K562 (cell line): ENCODE data around the gene LEMD1. TPM values are rescaled to one million over a fixed set of nuclear protein-coding genes. Genes with fewer than 3 reads are reported as not detected.

Experiments
- ATAC-seq: fragments of 200-7000 bp; cut with Tn5 transposase; 3 replicates; pipeline ENCODE4 v1.9.1; 2020; ENCODE audit warnings: moderate library complexity
- BruUV-seq: library from RNA; stranded (reverse); fragments of 400-500 nt; replicated peaks from 2 replicates; lab custom pipeline; 2021; lab: Mats Ljungman, UMichigan
- CTCF ChIA-PET: fragments of 300-600 bp; formaldehyde crosslinking; extraction: SDS; loops from one replicate; lab custom pipeline; 2021; ENCODE audit warnings: low intra/inter-chr PET ratio; lab: Yijun Ruan, JAX
- POLR2A ChIA-PET: fragments of 300-600, 350-650 bp; sonication (Branson Sonifier 250); formaldehyde crosslinking; extraction: SDS; loops from one replicate; lab custom pipeline; 2021; ENCODE audit warnings: antibody characterized with exemption, inconsistent platforms; lab: Yijun Ruan, JAX
- DNase-seq, 4 experiments: peaks; one replicate each; pipeline versions ENCODE4 v3.0.0 to v3.0.0-alpha.2; 2011 to 2018; ENCODE audit warnings: low spot score in 3 of 4, mixed read lengths in 3 of 4; ENCODE audit errors: extremely low read depth in 1 of 4
- FAIRE-seq: peaks from 2 replicates; lab custom pipeline; 2011; peaks lifted over from hg19 to GRCh38; lab: Jason Lieb, UNC
- H2AFZ ChIP-seq: 2 replicates; pipeline ENCODE4 v1.6.0; 2011; ENCODE audit warnings: low read depth, low read length, control low read depth, inconsistent platforms
- H3K27ac ChIP-seq: fragments of 200-600 bp; 3 replicates; pipeline ENCODE4 v1.8.0; 2011; ENCODE audit warnings: low read depth, mild to moderate bottlenecking, control low read depth, inconsistent platforms, low read length, moderate library complexity, mixed read lengths; ENCODE audit errors: extremely low read depth
- H3K27me3 ChIP-seq, 2 experiments: fragments of 300-600 bp in 1 of 2; 2 replicates in 1 of 2; 3 replicates in 1 of 2; pipeline versions ENCODE4 v1.6.0 to v1.8.0; 2011; ENCODE audit warnings: inconsistent platforms in 2 of 2, low read length in 2 of 2, mild to moderate bottlenecking in 1 of 2, mixed read lengths in 1 of 2, moderate library complexity in 1 of 2; ENCODE audit not compliant: control insufficient read depth in 2 of 2, insufficient read depth in 2 of 2
- H3K36me3 ChIP-seq: fragments of 300-600 bp; 3 replicates; pipeline ENCODE4 v1.8.0; 2011; ENCODE audit warnings: mild to moderate bottlenecking, low read length, inconsistent platforms; ENCODE audit not compliant: control insufficient read depth, insufficient read depth
- H3K4me1 ChIP-seq, 2 experiments: fragments of 200-600 bp in 1 of 2; replicated peaks in 1 of 2; 2 replicates in 1 of 2; 3 replicates in 1 of 2; pipeline versions ENCODE4 v1.5.1 to v1.8.0; 2011; ENCODE audit warnings: inconsistent platforms in 2 of 2, low read length in 2 of 2, mild to moderate bottlenecking in 1 of 2, mixed read lengths in 1 of 2, moderate library complexity in 1 of 2; ENCODE audit not compliant: control insufficient read depth in 2 of 2, insufficient read depth in 2 of 2
- H3K4me2 ChIP-seq: 2 replicates; pipeline ENCODE4 v1.6.1; 2011; ENCODE audit warnings: low read length, control low read depth, inconsistent platforms, mixed read lengths; ENCODE audit not compliant: insufficient read depth
- H3K4me3 ChIP-seq: fragments of 200-600 bp; sonication (generic), shearing (Covaris generic); 2 replicates; pipeline ENCODE4 v1.5.1; 2016; ENCODE audit warnings: control low read depth, inconsistent platforms
- H3K79me2 ChIP-seq: fragments of 200-600 bp; 3 replicates; pipeline ENCODE4 v1.8.0; 2011; ENCODE audit warnings: low read length, inconsistent platforms; ENCODE audit not compliant: control insufficient read depth, insufficient read depth
- H3K9ac ChIP-seq, 2 experiments: 2 replicates each; pipeline versions ENCODE4 v1.6.0 to v1.6.1; 2011; ENCODE audit warnings: low read depth in 2 of 2, low read length in 2 of 2, control low read depth in 1 of 2, inconsistent platforms in 1 of 2, mild to moderate bottlenecking in 1 of 2, mixed read lengths in 1 of 2; ENCODE audit not compliant: insufficient read depth in 1 of 2
- H3K9me1 ChIP-seq: one replicate; pipeline ENCODE4 v1.6.0; 2011; ENCODE audit warnings: inconsistent platforms, mild to moderate bottlenecking, low read length, moderate library complexity; ENCODE audit not compliant: control insufficient read depth, insufficient read depth
- H3K9me3 ChIP-seq: replicated peaks from 2 replicates; pipeline ENCODE4 v1.5.1; 2011; ENCODE audit warnings: low read depth, low read length, inconsistent platforms; ENCODE audit not compliant: control insufficient read depth, insufficient read depth
- H4K20me1 ChIP-seq: replicated peaks from 2 replicates; pipeline ENCODE4 v1.6.1; 2011; ENCODE audit warnings: low read length, inconsistent platforms, mixed read lengths; ENCODE audit not compliant: control insufficient read depth, insufficient read depth
- BRCA1 ChIP-seq, 2 experiments: fragments of 450-650 bp in 1 of 2; sonication (generic) in 1 of 2; formaldehyde crosslinking in 1 of 2; IDR thresholded peaks; 2 replicates each; pipeline versions ENCODE4 v1.5.0 to v1.6.1; 2017 to 2020; ENCODE audit warnings: mild to moderate bottlenecking in 1 of 2, missing genetic modification reagents in 1 of 2
- ETS2 ChIP-seq: IDR thresholded peaks from 2 replicates; pipeline ENCODE4 v1.6.1; 2016; ENCODE audit warnings: borderline replicate concordance, missing genetic modification characterization, mild to moderate bottlenecking, moderate library complexity, missing compliant biosample characterization; ENCODE audit not compliant: poor library complexity, severe bottlenecking
- GATAD2A ChIP-seq: fragments of 450-650 bp; IDR thresholded peaks from 2 replicates; pipeline ENCODE4 v1.6.1; 2017
- GTF2A2 ChIP-seq: IDR thresholded peaks from 2 replicates; pipeline ENCODE4 v1.6.1; 2016; ENCODE audit warnings: mild to moderate bottlenecking, missing genetic modification characterization, missing compliant biosample characterization
- HMG20B ChIP-seq: fragments of 250-450 bp; sonication (Bioruptor Pico); IDR thresholded peaks from 2 replicates; pipeline ENCODE4 v1.5.0; 2021; ENCODE audit warnings: mild to moderate bottlenecking
- POLR2H ChIP-seq: IDR thresholded peaks from 2 replicates; pipeline ENCODE4 v1.6.1; 2016; ENCODE audit warnings: missing genetic modification characterization, low read depth, mild to moderate bottlenecking, control low read depth, missing compliant biosample characterization, moderate library complexity
- WGBS: fragments of 100-300 bp; shearing (Covaris generic); methylation state at CpG from one replicate; pipeline ENCODE4 v1.1.6; 2016; ENCODE audit warnings: low coverage, mixed read lengths; ENCODE audit not compliant: insufficient coverage; ENCODE audit errors: missing lambda C conversion rate; 5-methylcytosine and 5-hydroxymethylcytosine counted together
- in situ Hi-C: fragments of 300-500 bp; cut with MboI; formaldehyde crosslinking; loops from 4 replicates; pipeline ENCODE4 v1.15.0; 2018; ENCODE audit warnings: inconsistent platforms, mixed read lengths
- intact Hi-C: fragments of 100-400 bp; cut with micrococcal nuclease; formaldehyde crosslinking; loops from 2 replicates; pipeline ENCODE4 v1.14.2; 2022
- polyA plus RNA-seq, 8 experiments: library from polyadenylated mRNA; depleted of rRNA in 4 of 8; stranded (reverse) in 5 of 8; unstranded in 3 of 8; fragments of >200 nt; fragmentation: Nextera tagmentation in 2 of 8; fragmentation: Illumina TruSeq in 1 of 8; extraction: Ambion mirVana in 2 of 8; extraction: Trizol in 1 of 8; gene quantifications; 2 replicates each; pipeline versions ENCODE4 v1.2.1 to v1.2.3, GENCODE V29; 2011 to 2014; ENCODE audit warnings: inconsistent platforms in 1 of 8, missing spikeins in 1 of 8
- total RNA-seq, 7 experiments: library from RNA; depleted of rRNA in 6 of 7; stranded (reverse); fragments of >200 nt in 6 of 7; fragmentation: Illumina TruSeq in 2 of 7; extraction: Trizol in 2 of 7; gene quantifications; 2 replicates each; pipeline versions ENCODE4 v1.2.1 to v1.2.3, GENCODE V29; 2011 to 2021; ENCODE audit warnings: low replicate concordance in 1 of 7
- TF ChIP-seq, protein P1 (sequence below): fragments of 250-450 bp; sonication (Bioruptor Pico); IDR thresholded peaks from 2 replicates; pipeline ENCODE4 v1.5.0; 2021
- TF ChIP-seq, protein P2 (sequence below): fragments of 450-650 bp; IDR thresholded peaks from 2 replicates; pipeline ENCODE4 v1.6.1; 2017; ENCODE audit warnings: antibody characterized with exemption, mild to moderate bottlenecking

The LEMD1 gene
- total and polyA plus RNA-seq, 9 of the 15 experiments (the other 6 are each of a cell fraction or from before 2014, with no cell fraction given): 0.11 to 2.4 (median 0.57) TPM; not detected in 1

DNA sequence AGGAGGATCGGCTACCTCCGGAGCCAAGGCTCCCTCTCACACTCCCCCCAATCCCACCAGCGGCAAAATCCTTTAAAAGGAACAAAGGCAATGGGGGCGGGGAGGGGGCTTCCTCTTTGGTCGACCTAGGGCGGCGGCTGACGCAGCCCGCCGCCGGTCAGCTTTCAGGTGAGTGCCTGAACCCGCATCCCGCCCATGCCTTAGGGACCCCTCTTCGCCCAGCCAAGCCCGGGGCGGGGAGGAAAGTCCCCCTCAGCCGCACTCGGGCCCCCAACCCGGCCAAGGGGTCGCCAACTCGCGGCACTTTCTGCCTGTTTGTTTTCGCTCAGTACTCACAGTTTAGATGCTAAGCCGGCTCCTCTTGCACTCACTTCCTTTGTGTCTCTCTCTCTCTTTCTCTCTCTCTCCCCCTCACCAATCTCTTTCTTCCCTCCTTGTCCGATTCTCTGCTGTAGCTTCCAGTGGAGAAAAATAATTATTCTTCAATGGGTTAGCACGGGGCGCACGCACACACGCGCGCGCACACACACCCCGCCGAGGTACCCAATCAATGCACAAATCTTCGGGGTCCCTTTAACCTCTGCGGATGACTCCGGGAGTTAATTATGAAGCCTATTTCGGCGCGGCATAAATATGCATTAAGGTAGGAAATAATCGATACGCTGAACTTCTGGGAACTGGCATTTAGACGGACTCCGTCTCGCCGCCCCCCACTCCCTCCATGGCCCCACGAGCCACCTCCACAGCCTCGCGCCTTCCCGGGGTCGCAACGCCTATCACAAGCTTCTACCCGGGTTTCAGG, 33.9 kb upstream of the LEMD1 start, which contains the start of gene BLACAT1:
TSS of gene BLACAT1 (minus strand) at position 465 of the 802 bp plus-strand sequence.
- no peaks in the 10 kb centered on the region for H3K79me2 ChIP-seq
- no peak within 1 kb of the TSS for H2AFZ ChIP-seq
- ChIA-PET POLR2A (interaction anchor here (0.6 to 1.3 kb wide), 4 partner anchors 8 to 1160 kb away, joined by 3 to 4 read pairs (median 4); no protein-coding TSS in a partner anchor), CTCF (no interaction called here)
- ATAC-seq (no peak), FAIRE-seq (no peak), DNase-seq (no peak)
- H4K20me1 ChIP-seq: peaks cover 5% of the 10 kb centered on the region; the same call in 1 of the 2 replicates
- TF ChIP-seq, protein P1, sequence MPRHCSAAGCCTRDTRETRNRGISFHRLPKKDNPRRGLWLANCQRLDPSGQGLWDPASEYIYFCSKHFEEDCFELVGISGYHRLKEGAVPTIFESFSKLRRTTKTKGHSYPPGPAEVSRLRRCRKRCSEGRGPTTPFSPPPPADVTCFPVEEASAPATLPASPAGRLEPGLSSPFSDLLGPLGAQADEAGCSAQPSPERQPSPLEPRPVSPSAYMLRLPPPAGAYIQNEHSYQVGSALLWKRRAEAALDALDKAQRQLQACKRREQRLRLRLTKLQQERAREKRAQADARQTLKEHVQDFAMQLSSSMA (CRISPR knock-in tag): no peak
- BruUV-seq: no TSS peak
- no peaks in the 10 kb centered on the region for H3K9me3 ChIP-seq
- H3K4me3 ChIP-seq: no peak within 1 kb of the TSS
- H3K36me3 ChIP-seq: no peaks in the 10 kb centered on the region
- no peak within 1 kb of the TSS for H3K27ac ChIP-seq
- no peaks in the 10 kb centered on the region for H3K9me1 ChIP-seq
- H3K9ac ChIP-seq: no peak within 1 kb of the TSS
- in situ Hi-C loops (no loop called here), intact Hi-C loops (no loop called here)
- WGBS: 37% methylated on average over 50 of the region's 53 CpGs
- peaks cover 5 to 23% of the 10 kb centered on the region in 2 experiments; a peak in 4 of 5 replicates for H3K4me1 ChIP-seq
- H3K27me3 ChIP-seq: peaks cover 33 to 56% of the 10 kb centered on the region in 2 experiments
- no peak within 1 kb of the TSS for H3K4me2 ChIP-seq

DNA sequence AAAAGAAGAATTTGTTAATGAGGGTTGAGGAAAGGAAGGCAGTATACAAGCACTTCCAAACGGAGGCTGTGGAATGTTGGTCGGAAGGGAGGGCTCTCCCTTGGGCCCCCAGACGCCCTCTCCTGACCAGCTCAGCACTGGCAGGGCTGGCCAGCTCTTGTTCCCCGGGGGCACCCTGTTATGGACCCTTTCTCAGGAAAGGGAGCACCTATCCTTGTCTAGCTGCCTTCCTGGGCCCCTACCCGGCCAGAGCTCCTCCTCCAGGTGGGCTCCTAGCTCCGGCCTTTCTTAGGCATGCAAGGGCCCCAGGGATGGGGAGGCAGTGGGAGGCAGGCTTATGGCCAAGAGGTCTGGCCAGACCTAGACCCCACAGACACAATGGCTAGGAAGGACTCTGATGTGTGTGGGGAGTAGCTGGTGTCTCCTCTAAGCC, 33.1 kb upstream of the LEMD1 start:
- FAIRE-seq: no peak
- ATAC-seq: no peak
- Histone ChIP-seq H4K20me1 (peaks cover 4% of the 10 kb centered on the region; the same call in 1 of the 2 replicates), H3K4me1 (peaks cover 10 to 29% of the 10 kb centered on the region in 2 experiments; a peak in 4 of 5 replicates), H3K27me3 (peaks cover 30 to 51% of the 10 kb centered on the region in 2 experiments), H3K4me2 (no peak overlapping the region), H3K79me2 (no peaks in the 10 kb centered on the region), H3K9me1 (no peaks in the 10 kb centered on the region), H2AFZ (no peak overlapping the region), H3K36me3 (no peaks in the 10 kb centered on the region), H3K4me3 (no peak overlapping the region), H3K9me3 (no peaks in the 10 kb centered on the region), H3K9ac (no peak overlapping the region), H3K27ac (no peak overlapping the region)
- no TSS peak for BruUV-seq
- WGBS: 11% methylated on average over 6 of the region's 6 CpGs
- no peak for DNase-seq
- intact Hi-C loops (no loop called here), in situ Hi-C loops (no loop called here)
- ChIA-PET CTCF (no interaction called here), POLR2A (interaction anchor here (0.6 to 1.3 kb wide), 4 partner anchors 9 to 106 kb away, joined by 3 to 4 read pairs (median 4); no protein-coding TSS in a partner anchor)
- TF ChIP-seq GATAD2A (no peak), ETS2 (tag) (no peak), POLR2H (tag) (no peak), HMG20B (CRISPR knock-in tag) (no peak), GTF2A2 (no peak), BRCA1 (IDR thresholded peaks at IDR 0.05) (no peak), BRCA1 (CRISPR knock-in tag; IDR thresholded peaks at IDR 0.05) (no peak)
- TF ChIP-seq, protein P2, sequence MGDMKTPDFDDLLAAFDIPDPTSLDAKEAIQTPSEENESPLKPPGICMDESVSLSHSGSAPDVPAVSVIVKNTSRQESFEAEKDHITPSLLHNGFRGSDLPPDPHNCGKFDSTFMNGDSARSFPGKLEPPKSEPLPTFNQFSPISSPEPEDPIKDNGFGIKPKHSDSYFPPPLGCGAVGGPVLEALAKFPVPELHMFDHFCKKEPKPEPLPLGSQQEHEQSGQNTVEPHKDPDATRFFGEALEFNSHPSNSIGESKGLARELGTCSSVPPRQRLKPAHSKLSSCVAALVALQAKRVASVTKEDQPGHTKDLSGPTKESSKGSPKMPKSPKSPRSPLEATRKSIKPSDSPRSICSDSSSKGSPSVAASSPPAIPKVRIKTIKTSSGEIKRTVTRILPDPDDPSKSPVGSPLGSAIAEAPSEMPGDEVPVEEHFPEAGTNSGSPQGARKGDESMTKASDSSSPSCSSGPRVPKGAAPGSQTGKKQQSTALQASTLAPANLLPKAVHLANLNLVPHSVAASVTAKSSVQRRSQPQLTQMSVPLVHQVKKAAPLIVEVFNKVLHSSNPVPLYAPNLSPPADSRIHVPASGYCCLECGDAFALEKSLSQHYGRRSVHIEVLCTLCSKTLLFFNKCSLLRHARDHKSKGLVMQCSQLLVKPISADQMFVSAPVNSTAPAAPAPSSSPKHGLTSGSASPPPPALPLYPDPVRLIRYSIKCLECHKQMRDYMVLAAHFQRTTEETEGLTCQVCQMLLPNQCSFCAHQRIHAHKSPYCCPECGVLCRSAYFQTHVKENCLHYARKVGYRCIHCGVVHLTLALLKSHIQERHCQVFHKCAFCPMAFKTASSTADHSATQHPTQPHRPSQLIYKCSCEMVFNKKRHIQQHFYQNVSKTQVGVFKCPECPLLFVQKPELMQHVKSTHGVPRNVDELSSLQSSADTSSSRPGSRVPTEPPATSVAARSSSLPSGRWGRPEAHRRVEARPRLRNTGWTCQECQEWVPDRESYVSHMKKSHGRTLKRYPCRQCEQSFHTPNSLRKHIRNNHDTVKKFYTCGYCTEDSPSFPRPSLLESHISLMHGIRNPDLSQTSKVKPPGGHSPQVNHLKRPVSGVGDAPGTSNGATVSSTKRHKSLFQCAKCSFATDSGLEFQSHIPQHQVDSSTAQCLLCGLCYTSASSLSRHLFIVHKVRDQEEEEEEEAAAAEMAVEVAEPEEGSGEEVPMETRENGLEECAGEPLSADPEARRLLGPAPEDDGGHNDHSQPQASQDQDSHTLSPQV: no peak
